Activated CD4-positive, alpha-beta memory T cell treated with anti-CD3 and anti-CD28 coated beads, Interleukin-2, amount 10 ng/mL, durations not matched to agents 7 days and 5 days (primary cell): ENCODE results near the gene KLHL3. TPM values are rescaled to one million over a fixed set of nuclear protein-coding genes. Genes with fewer than 3 reads are reported as not detected.
"Not testable (repeated sequence)": the region's sequence is repeated elsewhere in the genome, so short reads cannot be mapped to it uniquely, and the experiment has no call there.

Source experiments
- CTCF ChIA-PET: fragments of 350-600 bp; sonication (Branson Sonifier 250); formaldehyde crosslinking; loops from one replicate; lab custom pipeline; 2021; ENCODE audit warnings: antibody characterized with exemption, inconsistent platforms; lab: Charles Lee
- POLR2A ChIA-PET: fragments of 350-600 bp; sonication (Branson Sonifier 250); formaldehyde crosslinking; loops from one replicate; lab custom pipeline; 2021; ENCODE audit warnings: antibody characterized with exemption; lab: Charles Lee
- DNase-seq: peaks from one replicate; pipeline ENCODE4 v3.0.0-alpha.2; 2020
- H3K27ac Mint-ChIP-seq: one replicate; pipeline ENCODE4 v1.8.0; 2021; ENCODE audit warnings: mild to moderate bottlenecking, mixed read lengths
- H3K27me3 Mint-ChIP-seq: one replicate; pipeline ENCODE4 v1.8.0; 2021; ENCODE audit warnings: mixed read lengths
- H3K36me3 Mint-ChIP-seq: one replicate; pipeline ENCODE4 v1.8.0; 2021; ENCODE audit warnings: low read depth, mixed read lengths
- H3K4me1 Mint-ChIP-seq: one replicate; pipeline ENCODE4 v1.8.0; 2021; ENCODE audit warnings: mixed read lengths
- H3K4me3 Mint-ChIP-seq: one replicate; pipeline ENCODE4 v1.8.0; 2021; ENCODE audit warnings: mild to moderate bottlenecking, mixed read lengths
- H3K9me3 Mint-ChIP-seq: one replicate; pipeline ENCODE4 v1.8.0; 2021; ENCODE audit warnings: mixed read lengths
- total RNA-seq, 2 experiments: library from RNA; stranded (reverse); gene quantifications; one replicate each; pipeline ENCODE4 v1.2.3, GENCODE V29; 2021

KLHL3 gene
- total RNA-seq, 2 experiments from 2014 or later: 2.8 to 3.6 TPM

DNA sequence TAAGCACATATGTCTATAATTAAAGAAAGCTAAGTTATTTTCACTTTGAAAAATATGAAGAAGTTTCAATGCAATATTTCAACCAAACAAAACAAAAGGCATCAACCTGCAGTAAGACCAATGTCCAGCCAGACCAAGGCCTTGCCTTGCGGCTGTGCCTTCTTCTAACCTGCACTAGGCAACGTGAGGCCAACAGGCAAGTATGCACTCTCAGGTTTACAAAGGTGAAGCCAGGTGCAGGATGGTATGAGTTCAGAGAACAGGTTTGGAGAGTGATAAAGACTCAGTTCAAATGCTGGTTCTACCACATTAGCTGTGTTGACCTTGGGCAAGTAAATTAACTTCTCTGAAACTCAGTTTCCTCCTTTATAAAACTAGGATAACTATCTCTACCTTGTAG, 79.3 kb downstream of the KLHL3 start:
- Mint-ChIP-seq H3K27ac (no peak overlapping the region), H3K27me3 (no peaks in the 10 kb centered on the region), H3K4me1 (peaks cover 2% of the 10 kb centered on the region), H3K36me3 (no peaks in the 10 kb centered on the region), H3K9me3 (no peaks in the 10 kb centered on the region), H3K4me3 (no peak overlapping the region)
- DNase-seq: no peak
- CTCF ChIA-PET: interaction anchor here (1.1 to 2.3 kb wide), 2 partner anchors 79 to 86 kb away, joined by 5 to 18 read pairs; partner anchors contain the start of gene KLHL3
- POLR2A ChIA-PET: no interaction called here

DNA sequence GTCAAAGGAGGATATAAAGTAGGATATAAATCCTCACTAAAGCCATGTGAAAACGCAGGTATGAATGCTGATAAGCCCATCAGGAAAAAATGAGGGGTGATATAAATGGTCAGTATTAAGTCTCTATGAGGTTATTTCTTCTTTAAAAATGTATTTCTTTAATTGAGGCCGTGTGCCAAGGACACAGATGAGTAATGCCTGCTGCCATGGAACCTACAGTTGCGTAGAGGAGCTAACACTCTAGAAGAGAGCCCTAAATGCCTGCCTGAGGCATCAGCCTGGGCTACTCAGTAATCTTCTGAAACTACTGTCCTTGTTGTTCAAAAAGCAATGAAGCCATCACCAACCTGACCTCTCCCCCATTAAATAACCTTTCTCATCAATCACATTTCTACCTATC, 84.9 kb downstream of the KLHL3 start:
- H3K27me3 Mint-ChIP-seq: no peaks in the 10 kb centered on the region
- no peaks in the 10 kb centered on the region for H3K4me1 Mint-ChIP-seq
- no peak for DNase-seq
- no peaks in the 10 kb centered on the region for H3K36me3 Mint-ChIP-seq
- POLR2A ChIA-PET: no interaction called here
- no peak overlapping the region for H3K27ac Mint-ChIP-seq
- H3K9me3 Mint-ChIP-seq: peaks cover 2% of the 10 kb centered on the region
- H3K4me3 Mint-ChIP-seq: no peak overlapping the region
- CTCF ChIA-PET: interaction anchor here (1.1 to 2.2 kb wide), 2 partner anchors 9 to 21 kb away, joined by 3 to 8 read pairs; no protein-coding TSS in a partner anchor

DNA sequence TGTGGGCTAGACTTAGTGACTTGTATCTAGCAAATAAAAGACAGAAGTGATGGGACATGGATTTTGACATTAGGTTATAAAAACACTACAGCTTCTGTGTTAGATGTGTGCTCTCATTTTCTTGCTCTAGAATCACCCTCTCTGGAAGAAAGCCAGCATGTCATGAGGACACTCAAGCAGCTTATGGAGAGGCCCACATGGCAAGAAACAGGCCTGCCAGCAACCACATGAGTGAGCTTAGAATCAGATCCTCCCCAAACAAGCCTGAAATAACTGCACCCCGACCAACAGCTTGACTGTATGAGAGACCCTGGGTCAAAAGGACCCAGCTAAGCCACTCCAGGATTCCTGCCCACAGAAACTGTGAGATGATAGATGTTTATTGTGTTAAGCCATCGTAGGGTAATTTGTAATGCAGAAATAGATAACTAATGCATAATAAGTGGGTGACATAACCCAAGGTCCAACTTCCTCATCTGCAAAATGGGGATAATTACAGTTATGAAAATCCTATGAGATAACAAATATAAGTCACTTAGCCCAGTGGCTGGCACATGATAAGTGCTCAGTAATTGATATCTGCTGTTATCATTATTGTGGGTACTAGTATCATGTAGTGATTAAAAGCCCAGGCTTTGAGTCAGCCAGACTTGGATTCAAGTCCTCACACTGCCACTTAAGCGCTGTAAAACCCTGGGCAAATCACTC, 86.5 kb downstream of the KLHL3 start:
- DNase-seq: no peak
- CTCF ChIA-PET: no interaction called here
- no peak overlapping the region for H3K4me3 Mint-ChIP-seq

DNA sequence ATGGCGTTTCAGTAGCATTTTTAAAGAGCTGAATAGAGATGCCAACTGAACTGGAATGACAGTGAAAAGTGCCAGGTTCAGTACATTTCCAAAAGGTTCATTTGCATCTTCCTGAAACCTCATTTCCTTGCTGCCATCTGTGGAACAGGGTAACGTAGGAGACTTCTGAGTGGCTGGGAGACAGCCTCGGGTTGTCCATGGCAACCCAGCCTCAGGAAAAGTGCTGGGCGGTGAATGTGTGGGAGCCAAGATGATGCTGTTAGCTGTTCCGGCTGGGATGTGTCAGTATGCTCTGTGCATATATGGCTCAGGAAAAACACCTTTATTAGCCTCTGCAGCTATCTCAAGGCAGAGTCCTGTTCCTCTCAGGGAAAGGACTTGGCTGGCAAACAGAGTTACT, 87.5 kb downstream of the KLHL3 start:
- POLR2A ChIA-PET: no interaction called here
- no peak overlapping the region for H3K27ac Mint-ChIP-seq
- DNase-seq: no peak
- H3K4me3 Mint-ChIP-seq: no peak overlapping the region
- no peaks in the 10 kb centered on the region for H3K36me3 Mint-ChIP-seq
- CTCF ChIA-PET: interaction anchor here (2.0 kb wide), 1 partner anchor 19 kb away, joined by 4 read pairs; no protein-coding TSS in a partner anchor
- no peaks in the 10 kb centered on the region for H3K27me3 Mint-ChIP-seq
- peaks cover 3% of the 10 kb centered on the region for H3K9me3 Mint-ChIP-seq
- no peaks in the 10 kb centered on the region for H3K4me1 Mint-ChIP-seq

More for the DNA sequence above, 86.5 kb downstream of the KLHL3 start:
- Mint-ChIP-seq H3K27ac (no peak overlapping the region), H3K4me1 (no peaks in the 10 kb centered on the region), H3K27me3 (no peaks in the 10 kb centered on the region), H3K9me3 (peaks cover 3% of the 10 kb centered on the region), H3K36me3 (no peaks in the 10 kb centered on the region)
- POLR2A ChIA-PET: no interaction called here

DNA sequence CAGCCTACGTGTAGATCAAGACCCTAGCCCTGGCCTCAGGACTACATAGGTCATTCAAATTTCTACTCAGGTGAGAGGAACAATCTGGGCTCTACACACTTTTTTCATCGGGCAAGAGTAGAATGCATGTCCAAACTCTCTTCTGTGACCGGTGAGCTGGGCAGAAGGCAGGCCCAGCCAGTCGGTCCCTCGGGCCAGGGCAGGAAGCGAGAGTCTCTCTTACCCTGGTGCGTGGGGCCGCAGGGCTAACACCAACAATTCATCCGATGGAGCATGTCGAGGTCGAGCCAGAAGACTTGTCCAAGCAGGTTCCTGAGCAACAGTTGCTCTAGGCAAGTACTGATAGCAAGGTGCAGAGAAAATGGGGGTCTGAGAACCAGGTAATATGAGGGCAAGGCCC, 88.5 kb downstream of the KLHL3 start:
- H3K36me3 Mint-ChIP-seq: no peaks in the 10 kb centered on the region
- H3K4me1 Mint-ChIP-seq: no peaks in the 10 kb centered on the region
- CTCF ChIA-PET: interaction anchor here (2.0 kb wide), 1 partner anchor 18 kb away, joined by 4 read pairs; no protein-coding TSS in a partner anchor
- POLR2A ChIA-PET: no interaction called here
- DNase-seq: no peak
- peaks cover 2% of the 10 kb centered on the region for H3K27me3 Mint-ChIP-seq
- H3K9me3 Mint-ChIP-seq: peaks cover 3% of the 10 kb centered on the region
- no peak overlapping the region for H3K4me3 Mint-ChIP-seq
- H3K27ac Mint-ChIP-seq: no peak overlapping the region

DNA sequence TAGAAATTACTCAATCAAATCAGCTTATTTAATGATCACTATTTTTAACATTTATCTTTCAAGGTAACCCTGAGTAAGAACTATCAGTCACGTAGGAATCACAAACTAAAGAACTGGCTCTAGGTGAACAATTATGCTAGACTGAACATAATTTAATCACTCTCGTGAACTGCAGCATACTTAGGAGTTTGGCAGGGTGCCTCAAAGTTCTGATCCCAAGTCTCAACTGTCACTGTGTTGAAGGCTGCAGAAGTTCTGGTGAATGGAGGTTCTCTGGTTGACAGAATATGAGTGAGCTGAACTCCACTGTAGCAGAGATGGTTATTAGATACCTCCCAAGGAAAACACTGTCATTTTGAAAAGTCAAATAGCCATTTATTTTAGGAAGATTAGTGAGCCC, 89.1 kb downstream of the KLHL3 start:
- Mint-ChIP-seq H3K27ac (no peak overlapping the region), H3K4me1 (no peaks in the 10 kb centered on the region), H3K27me3 (peaks cover 5% of the 10 kb centered on the region), H3K4me3 (no peak overlapping the region), H3K36me3 (no peaks in the 10 kb centered on the region), H3K9me3 (peaks cover 3% of the 10 kb centered on the region)
- ChIA-PET POLR2A (no interaction called here), CTCF (interaction anchor here (2.0 kb wide), 1 partner anchor 17 kb away, joined by 4 read pairs; no protein-coding TSS in a partner anchor)
- no peak for DNase-seq

DNA sequence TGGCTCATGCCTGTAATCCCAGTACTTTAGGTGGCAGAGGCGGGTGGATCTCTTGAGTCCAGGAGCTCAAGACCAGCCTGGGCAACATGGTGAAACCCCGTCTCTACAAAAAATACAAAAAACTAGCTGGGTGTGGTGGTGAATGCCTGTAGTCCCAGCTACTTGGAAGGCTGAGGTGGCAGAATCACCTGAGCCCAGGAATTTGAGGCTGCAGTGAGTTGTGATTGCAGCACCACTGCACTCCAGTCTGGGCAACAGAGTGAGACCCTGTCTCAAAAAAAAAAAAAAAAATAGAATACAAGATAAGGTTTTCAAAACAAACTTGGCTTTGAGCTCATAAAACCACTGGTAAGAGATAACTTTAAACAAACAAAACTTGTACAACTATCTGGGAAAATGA, 92.8 kb downstream of the KLHL3 start:
- H3K36me3 Mint-ChIP-seq, H3K9me3 Mint-ChIP-seq, H3K27me3 Mint-ChIP-seq, H3K4me1 Mint-ChIP-seq, H3K4me3 Mint-ChIP-seq, POLR2A ChIA-PET, H3K27ac Mint-ChIP-seq, DNase-seq: not testable (repeated sequence)
- CTCF ChIA-PET: interaction anchor here (0.9 to 1.6 kb wide), 3 partner anchors 13 to 99 kb away, joined by 3 to 6 read pairs (median 6); no protein-coding TSS in a partner anchor

DNA sequence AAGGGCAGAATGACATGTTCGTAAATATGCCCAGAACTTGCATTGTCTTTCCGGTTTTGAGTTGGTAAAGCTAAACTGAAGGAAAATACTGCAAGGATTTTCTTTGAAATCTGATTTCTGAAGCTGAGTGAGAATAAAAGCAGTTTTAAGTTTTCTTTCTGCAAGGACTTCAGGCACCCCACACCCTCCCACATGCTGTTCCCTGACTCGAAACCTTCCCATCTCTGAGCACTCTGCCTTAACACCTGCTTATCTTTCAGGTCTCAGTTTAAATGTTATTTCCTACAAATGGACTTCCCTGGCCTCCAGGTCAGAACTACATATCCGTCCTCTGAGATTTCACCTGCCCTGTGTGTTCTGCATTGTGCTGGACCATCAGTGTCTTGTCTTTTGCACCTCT, 93.8 kb downstream of the KLHL3 start:
- Mint-ChIP-seq H3K27me3 (peaks cover 5% of the 10 kb centered on the region), H3K4me1 (no peaks in the 10 kb centered on the region)
- CTCF ChIA-PET: interaction anchor here (0.9 kb wide), 1 partner anchor 18 kb away, joined by 3 read pairs; no protein-coding TSS in a partner anchor

DNA sequence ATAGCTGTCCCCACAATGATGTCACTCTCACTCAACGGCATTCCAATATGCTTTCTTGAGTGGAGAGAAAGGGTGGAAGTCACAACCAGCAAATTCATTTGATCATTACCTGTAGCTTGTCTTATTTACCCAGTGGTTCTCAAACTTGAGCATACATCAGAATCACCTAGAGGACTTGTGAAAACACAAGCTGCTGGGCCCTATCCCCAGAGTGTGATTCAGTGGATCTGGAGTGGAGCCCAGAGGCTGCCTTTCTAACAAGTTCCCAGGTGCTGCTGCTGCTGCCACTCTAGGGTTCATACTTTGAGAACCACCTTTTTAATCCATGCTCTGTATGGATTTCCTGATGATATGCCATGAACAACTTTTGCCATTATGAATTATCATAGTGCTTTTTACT, 94.7 kb downstream of the KLHL3 start:
- CTCF ChIA-PET: interaction anchor here (0.9 to 2.2 kb wide), 3 partner anchors 12 to 101 kb away, joined by 3 to 8 read pairs (median 3); no protein-coding TSS in a partner anchor
- H3K36me3 Mint-ChIP-seq: no peaks in the 10 kb centered on the region
- H3K27ac Mint-ChIP-seq: no peak overlapping the region
- H3K4me3 Mint-ChIP-seq: no peak overlapping the region
- POLR2A ChIA-PET: no interaction called here
- H3K4me1 Mint-ChIP-seq: no peaks in the 10 kb centered on the region
- peaks cover 2% of the 10 kb centered on the region for H3K9me3 Mint-ChIP-seq
- H3K27me3 Mint-ChIP-seq: peaks cover 5% of the 10 kb centered on the region
- no peak for DNase-seq

More for the DNA sequence above, 93.8 kb downstream of the KLHL3 start:
- POLR2A ChIA-PET: no interaction called here
- Mint-ChIP-seq H3K9me3 (peaks cover 3% of the 10 kb centered on the region), H3K36me3 (no peaks in the 10 kb centered on the region), H3K27ac (no peak overlapping the region), H3K4me3 (no peak overlapping the region)
- DNase-seq: no peak

DNA sequence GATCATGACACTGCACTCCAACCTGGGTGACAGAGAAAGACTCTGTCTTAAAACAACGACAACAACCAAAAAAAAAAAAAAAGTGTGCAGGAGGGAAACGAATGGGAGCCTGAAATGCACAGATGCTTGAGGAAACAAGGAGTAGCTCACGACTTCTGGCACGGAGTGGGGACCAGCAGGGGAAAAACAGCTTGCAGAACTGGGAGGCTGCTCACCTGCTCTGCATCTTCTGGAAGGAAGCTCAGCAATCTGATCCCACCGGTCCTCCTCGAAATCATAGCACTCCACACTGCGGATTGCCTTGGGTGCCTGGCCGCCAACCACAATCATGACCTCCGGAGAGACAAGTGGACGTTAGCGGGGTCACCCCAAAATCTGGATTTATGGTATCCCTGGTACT, 96.2 kb downstream of the KLHL3 start:
- DNase-seq: no peak
- Mint-ChIP-seq H3K9me3 (no peaks in the 10 kb centered on the region), H3K4me3 (no peak overlapping the region), H3K27ac (no peak overlapping the region), H3K4me1 (no peaks in the 10 kb centered on the region), H3K36me3 (no peaks in the 10 kb centered on the region), H3K27me3 (peaks cover 5% of the 10 kb centered on the region)
- ChIA-PET CTCF (interaction anchor here (1.2 to 2.2 kb wide), 3 partner anchors 10 to 112 kb away, joined by 4 to 8 read pairs (median 4); no protein-coding TSS in a partner anchor), POLR2A (no interaction called here)

DNA sequence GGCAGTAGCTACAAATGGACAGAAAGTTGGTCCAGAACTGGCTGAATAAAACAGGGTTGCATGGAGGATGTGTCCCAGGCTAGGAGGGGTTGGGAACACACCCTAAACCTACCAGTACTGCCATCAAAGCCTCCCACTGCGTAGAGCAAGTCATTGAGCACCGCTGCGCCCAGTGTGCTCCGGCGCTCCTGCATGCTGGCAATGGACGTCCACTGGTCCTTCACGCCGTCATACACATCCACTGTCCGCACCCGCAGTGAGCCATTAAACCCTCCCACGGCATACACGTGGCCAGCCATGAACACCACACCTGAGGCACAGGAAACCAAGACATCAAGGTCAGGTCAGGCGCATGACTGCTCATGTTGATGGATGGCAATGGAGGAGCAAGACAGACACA, 97.0 kb downstream of the KLHL3 start:
- H3K4me3 Mint-ChIP-seq: no peak overlapping the region
- no peaks in the 10 kb centered on the region for H3K36me3 Mint-ChIP-seq
- ChIA-PET POLR2A (no interaction called here), CTCF (interaction anchor here (1.4 to 1.8 kb wide), 2 partner anchors 9 to 21 kb away, joined by 4 read pairs; no protein-coding TSS in a partner anchor)
- H3K27me3 Mint-ChIP-seq: peaks cover 5% of the 10 kb centered on the region
- no peaks in the 10 kb centered on the region for H3K9me3 Mint-ChIP-seq
- H3K4me1 Mint-ChIP-seq: no peaks in the 10 kb centered on the region
- H3K27ac Mint-ChIP-seq: no peak overlapping the region
- no peak for DNase-seq

DNA sequence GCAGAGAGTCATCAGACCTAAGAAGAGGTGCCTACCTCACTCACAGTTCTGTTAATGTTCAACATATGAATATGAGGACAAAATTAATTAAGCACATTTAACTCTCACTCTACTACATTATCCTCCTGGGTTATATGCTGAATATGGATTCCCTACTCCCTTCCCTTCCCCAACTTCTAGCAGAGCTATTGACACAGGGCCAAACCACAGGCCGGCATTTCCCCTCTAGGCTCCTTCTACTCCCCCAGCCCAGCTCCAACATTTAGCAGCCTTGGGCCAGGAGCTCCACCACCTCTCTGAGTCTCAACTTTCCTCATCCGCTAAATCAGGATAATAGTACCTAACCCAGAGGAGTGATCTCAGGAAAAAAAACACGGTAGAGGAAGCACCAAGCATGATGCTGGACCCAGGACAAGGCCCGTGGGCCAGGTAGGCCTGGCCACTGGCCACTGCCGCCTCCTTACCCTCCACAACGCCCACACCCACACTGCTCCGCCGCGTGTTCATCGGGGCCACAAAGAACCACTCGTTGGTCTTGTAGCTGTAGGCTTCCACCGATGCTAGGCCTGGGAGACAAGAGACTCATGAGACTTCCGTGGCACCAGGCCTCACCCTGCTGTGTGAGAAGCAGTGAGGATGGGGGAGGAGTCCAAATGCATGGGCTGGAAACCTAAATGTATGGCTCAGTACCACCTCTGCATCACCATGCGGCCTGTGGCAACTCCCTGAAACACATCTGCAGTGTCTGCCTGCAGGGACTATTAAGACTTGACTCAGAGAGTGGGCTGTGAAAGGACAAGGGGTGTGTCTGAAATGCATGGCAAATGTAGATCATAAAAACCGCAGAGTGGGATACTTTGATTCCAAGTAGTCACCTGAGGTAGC, 98.8 kb downstream of the KLHL3 start:
- H3K27me3 Mint-ChIP-seq: no peaks in the 10 kb centered on the region
- H3K4me3 Mint-ChIP-seq: no peak overlapping the region
- ChIA-PET POLR2A (no interaction called here), CTCF (no interaction called here)
- H3K27ac Mint-ChIP-seq: no peak overlapping the region
- H3K9me3 Mint-ChIP-seq: no peaks in the 10 kb centered on the region
- H3K4me1 Mint-ChIP-seq: no peaks in the 10 kb centered on the region
- H3K36me3 Mint-ChIP-seq: no peaks in the 10 kb centered on the region
- no peak for DNase-seq

DNA sequence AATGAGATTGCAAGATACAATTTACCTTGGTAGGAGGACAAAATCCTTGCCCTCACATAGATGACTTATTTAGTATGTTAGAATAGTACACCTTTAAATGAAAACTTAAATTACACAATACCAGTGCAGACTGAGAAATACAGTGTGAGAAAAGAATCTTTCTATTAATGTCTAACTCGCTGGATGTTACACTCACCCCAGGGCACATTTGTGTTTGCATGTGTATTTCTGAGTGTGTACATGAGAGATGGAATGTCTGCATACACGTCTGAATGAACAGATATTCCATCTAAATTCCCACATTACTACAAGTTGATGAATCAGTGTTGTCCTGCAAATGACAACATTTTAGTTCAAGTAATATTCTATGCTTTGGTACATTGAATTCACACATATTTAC, 99.8 kb downstream of the KLHL3 start:
- Mint-ChIP-seq H3K27me3 (no peaks in the 10 kb centered on the region), H3K36me3 (no peaks in the 10 kb centered on the region)

More for the DNA sequence above, 99.8 kb downstream of the KLHL3 start:
- DNase-seq: no peak
- Mint-ChIP-seq H3K4me3 (no peak overlapping the region), H3K9me3 (no peaks in the 10 kb centered on the region), H3K27ac (no peak overlapping the region), H3K4me1 (no peaks in the 10 kb centered on the region)
- ChIA-PET POLR2A (no interaction called here), CTCF (no interaction called here)
